Measurements from ENCODE around the gene ACTL8.

ACTL8 gene

GRCh38 chr1:17755120-17755519 lies at the start of gene ACTL8:
Gene ACTL8 (plus strand): TSS chr1:17755333. CDS start chr1:17823009, 67,676 bp downstream.
- no peak within 1 kb of the TSS for H3K4me3 ChIP-seq (ENCODE audit: low read length)
- no peak for TF ChIP-seq ZNF274 (IDR thresholded peaks at IDR 0.05; ENCODE audit: low read depth, low read length)

DNA sequence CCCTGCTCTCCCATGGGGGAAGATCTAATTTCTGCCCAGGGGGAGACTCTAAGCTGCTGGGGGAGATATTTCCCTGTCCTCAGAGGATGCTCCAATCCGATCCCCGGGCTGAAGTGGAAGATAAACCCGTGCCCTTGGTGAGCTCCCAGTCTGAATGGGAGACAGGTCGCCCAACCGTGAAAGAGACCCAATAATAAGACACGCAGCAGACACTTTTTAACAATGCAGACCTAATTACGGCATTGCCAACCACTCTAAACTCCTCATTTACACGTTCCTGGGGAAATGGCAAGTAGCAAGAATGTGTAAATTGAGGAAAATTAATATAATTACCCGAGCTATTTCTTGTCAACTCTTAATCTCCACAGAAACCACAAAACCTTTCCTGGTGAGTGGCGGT lies 48.7 kb upstream of the ACTL8 start:
- H3K4me3 ChIP-seq (ENCODE audit: low read length): no peak overlapping the region
- TF ChIP-seq ZNF274 (IDR thresholded peaks at IDR 0.05; ENCODE audit: low read depth, low read length): no peak

- no peak for TF ChIP-seq ZNF274 (IDR thresholded peaks at IDR 0.05; ENCODE audit: low read depth, low read length)
- H3K4me3 ChIP-seq (ENCODE audit: low read length): no peak overlapping the region
Observed at GRCh38 chr1:17709981-17710380, 45.2 kb upstream of the ACTL8 start.

GRCh38 chr1:17710889-17711576 lies 44.1 kb upstream of the ACTL8 start:
- H3K4me3 ChIP-seq (ENCODE audit: low read length): no peak overlapping the region
- TF ChIP-seq ZNF274 (IDR thresholded peaks at IDR 0.05; ENCODE audit: low read depth, low read length): no peak

- no peak overlapping the region for H3K4me3 ChIP-seq (ENCODE audit: low read length)
- TF ChIP-seq ZNF274 (IDR thresholded peaks at IDR 0.05; ENCODE audit: low read depth, low read length): no peak
Observed at GRCh38 chr1:17711577-17711910, 43.6 kb upstream of the ACTL8 start.

DNA sequence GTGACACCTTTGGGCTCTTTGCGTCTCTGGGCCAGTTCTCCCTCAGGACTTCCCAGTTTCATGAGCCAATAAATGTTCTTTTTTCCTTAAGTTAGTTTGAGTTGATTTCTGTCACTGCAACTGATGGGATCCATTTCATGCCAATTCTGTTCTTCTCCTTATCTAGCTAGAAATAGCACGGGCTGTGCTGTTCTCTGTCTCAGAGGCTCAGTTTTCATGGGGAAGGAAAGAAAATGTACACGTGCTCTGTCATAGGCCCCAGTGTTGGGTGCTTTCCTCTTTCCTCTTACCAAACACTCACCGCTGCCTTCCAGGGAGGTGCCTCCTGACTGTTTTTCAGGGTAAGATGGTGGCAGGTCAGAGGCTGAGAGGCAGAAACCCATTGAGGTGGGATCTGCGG lies 43.2 kb upstream of the ACTL8 start:
- no peak overlapping the region for H3K4me3 ChIP-seq (ENCODE audit: low read length)
- TF ChIP-seq ZNF274 (IDR thresholded peaks at IDR 0.05; ENCODE audit: low read depth, low read length): no peak

DNA sequence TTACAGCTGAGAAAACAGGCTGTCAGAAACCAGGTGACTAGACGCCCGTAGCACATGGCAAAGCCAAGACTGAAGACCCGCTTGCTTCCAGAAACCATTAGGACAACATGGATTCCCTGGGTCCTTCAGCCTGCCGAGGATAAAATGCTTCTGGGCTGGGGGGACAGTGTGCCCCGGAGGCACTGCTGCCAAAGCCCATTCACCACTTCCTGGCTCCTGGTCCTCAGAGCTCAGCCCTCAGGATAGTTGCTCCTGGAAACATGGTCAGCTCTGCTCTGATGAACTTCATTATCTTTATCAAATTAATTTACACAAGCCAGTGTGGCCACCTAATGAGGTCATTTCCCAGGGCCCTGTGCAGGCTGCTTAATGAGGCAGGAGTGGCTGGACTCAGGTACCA lies 41.1 kb upstream of the ACTL8 start:
- no peak for TF ChIP-seq ZNF274 (IDR thresholded peaks at IDR 0.05; ENCODE audit: low read depth, low read length)
- no peak overlapping the region for H3K4me3 ChIP-seq (ENCODE audit: low read length)

DNA sequence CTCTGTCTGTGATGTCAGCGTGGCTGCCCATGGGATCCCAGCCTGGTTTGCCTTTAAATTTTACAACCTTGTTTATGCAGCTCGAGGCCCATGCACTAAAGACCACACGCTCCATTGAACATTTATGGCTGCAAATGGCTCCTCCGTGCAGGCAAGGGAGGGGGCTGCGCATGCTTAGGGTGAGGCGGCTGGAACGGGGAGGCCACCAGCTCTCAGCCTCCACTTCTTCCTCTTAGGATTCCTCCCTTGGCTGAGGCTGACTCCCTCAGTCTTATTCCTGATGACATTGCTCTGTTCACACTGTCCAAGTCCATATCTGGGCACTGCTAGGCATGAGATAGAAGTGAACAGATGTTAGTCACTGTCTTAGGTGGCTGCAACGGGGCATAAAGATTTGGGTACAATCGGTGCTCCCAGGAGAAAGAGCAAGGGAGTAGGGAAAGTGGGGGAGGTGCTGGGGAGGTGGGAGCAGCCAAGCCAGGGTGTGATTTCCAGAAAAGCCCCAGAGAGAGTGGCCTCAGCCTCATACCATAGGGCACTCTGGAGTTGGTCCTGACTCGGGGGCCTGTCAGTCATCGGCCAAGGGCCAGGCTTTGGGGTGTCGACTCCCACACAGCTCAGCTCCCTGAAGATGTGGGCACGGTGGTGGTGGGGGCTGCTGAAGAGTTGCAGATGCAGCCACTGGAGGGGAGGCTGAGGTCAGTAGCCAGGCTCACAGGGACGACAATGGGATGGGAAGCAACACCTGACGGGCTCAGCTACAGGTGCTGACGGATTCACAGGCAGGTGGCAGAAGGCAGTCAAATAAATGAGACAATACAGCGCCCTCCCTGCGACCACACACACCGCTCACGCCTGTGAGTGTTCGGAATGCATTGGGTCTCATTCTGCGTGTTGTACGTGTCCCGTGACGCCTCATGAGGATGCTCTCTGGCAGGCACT lies 37.3 kb upstream of the ACTL8 start:
- TF ChIP-seq ZNF274 (IDR thresholded peaks at IDR 0.05; ENCODE audit: low read depth, low read length): no peak
- no peak overlapping the region for H3K4me3 ChIP-seq (ENCODE audit: low read length)

GRCh38 chr1:17719874-17720273 lies 35.3 kb upstream of the ACTL8 start:
- H3K4me3 ChIP-seq (ENCODE audit: low read length): no peak overlapping the region
- TF ChIP-seq ZNF274 (IDR thresholded peaks at IDR 0.05; ENCODE audit: low read depth, low read length): no peak

- no peak for TF ChIP-seq ZNF274 (IDR thresholded peaks at IDR 0.05; ENCODE audit: low read depth, low read length)
- no peak overlapping the region for H3K4me3 ChIP-seq (ENCODE audit: low read length)
Observed at GRCh38 chr1:17721444-17721843, 33.7 kb upstream of the ACTL8 start.

DNA sequence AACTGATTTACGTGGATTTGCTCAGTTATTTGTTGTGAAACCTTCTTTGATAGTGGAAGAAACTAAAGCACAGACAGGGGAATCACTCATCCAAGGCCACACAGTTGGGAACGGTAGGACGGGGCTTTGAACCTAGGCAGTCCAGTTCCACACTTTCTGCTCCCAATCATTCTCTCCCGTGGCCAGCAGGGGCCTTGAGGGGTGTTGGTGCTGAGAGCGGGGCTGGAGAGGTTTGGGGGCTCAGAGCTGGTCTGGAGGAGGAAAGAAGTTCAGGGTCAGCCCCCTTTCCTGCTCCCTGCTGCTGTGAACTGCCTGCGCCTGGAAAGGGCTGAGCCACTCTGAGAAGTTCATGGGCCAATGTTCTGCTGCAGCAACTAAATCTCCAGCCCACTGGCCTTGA lies 31.4 kb upstream of the ACTL8 start:
- no peak for TF ChIP-seq ZNF274 (IDR thresholded peaks at IDR 0.05; ENCODE audit: low read depth, low read length)

DNA sequence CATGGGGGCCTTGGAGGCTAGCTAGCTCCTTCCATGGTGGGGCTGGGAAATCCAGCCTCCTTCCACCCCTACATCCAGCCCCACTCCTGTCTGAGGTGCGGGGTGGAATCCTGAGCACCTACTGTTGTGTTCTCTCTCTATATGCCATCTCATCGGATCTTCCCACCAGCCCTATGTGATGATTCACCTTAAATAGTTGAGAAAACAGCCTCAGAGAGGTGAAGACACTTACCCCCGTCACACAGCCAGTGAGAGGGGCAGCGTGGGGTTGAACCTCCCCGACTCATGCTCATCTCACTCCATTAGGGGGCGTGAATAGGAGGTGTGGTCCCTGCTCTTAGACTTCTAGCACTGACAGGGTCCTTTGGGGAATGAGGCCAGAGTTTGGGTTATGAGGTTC lies 31.0 kb upstream of the ACTL8 start:
- no peak for TF ChIP-seq ZNF274 (IDR thresholded peaks at IDR 0.05; ENCODE audit: low read depth, low read length)

More for the DNA sequence above, 31.4 kb upstream of the ACTL8 start:
- H3K4me3 ChIP-seq (ENCODE audit: low read length): no peak overlapping the region

DNA sequence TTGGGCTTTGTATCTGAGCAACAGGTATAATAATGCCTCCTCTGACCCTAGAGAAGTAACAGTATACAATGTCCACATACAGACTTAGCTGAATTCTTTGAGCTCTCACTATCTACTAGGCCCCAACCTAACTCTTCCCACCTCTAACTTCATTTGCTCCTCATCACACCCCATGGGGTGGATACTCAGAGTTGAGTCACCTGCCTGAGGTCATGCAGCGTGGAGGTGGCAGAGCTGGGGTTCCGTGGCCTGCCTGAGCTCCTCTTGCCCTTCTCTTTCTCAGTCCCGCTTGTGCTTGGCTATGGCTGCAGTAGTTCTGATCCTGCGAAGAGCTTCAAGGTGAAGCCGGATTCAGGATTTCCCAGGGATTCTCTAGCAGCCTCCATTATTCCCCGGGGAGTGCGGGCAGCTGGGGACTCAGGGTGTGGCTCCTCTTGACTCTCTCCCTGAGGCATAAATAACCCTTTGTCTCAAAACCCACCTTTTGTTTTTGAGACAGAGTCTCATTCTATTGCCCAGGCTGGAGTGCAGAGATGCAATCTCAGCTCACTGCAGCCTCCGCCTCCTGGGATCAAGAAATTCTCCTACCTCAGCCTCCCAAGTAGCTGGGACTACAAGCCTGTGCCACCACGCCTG lies 29.9 kb upstream of the ACTL8 start:
- no peak overlapping the region for H3K4me3 ChIP-seq (ENCODE audit: low read length)
- no peak for TF ChIP-seq ZNF274 (IDR thresholded peaks at IDR 0.05; ENCODE audit: low read depth, low read length)

More for the DNA sequence above, 31.0 kb upstream of the ACTL8 start:
- H3K4me3 ChIP-seq (ENCODE audit: low read length): no peak overlapping the region

DNA sequence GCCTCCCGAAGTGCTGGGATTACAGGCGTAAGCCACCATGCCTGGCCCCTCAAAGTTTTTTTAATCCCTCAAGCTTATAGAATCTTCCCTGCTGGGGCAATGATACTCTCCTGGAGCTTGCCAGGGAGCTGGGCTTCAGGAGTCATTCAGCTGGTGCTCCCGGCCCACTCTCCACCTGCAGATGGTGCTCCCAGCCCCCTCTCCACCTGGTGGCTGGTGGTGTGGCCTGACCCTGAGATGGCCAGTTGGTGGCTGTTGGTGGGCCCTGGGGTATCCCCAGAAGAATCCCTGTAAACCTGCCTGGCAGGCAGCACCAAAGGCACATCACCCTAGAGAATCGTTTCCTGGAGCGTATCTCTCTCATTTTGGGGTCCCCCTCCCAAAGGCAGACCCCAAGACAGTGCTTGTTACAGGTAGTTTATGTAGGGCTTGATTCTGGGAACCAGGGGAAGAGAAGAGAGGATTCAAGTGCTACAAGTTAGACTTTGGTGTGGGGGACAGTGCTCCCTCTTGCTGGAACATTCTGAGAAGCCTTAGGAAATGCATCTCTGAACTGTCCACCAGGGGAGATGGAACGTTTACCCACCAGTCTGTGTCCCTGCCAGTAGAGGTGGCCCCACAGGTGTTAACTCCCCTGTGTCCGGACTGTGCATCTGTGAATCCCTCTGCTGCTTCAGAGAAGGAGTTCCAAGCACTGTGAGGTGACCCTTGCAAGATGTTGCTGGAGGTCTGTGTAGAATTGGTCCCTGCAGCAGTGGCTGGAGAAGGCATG lies 29.1 kb upstream of the ACTL8 start:
- no peak for TF ChIP-seq ZNF274 (IDR thresholded peaks at IDR 0.05; ENCODE audit: low read depth, low read length)
- no peak overlapping the region for H3K4me3 ChIP-seq (ENCODE audit: low read length)
